WTC11 (cell line): ENCODE results near the gene KLHL26. TPM values are rescaled to one million over a fixed set of nuclear protein-coding genes. Genes with fewer than 3 reads are reported as not detected.
"Not testable (repeated sequence)": the region's sequence is repeated elsewhere in the genome, so short reads cannot be mapped to it uniquely, and the experiment has no call there.

ENCODE experiments used
- ATAC-seq: fragments of 200-7000 bp; cut with Tn5 transposase; 2 replicates; pipeline ENCODE4 v1.10.0; 2021; ENCODE audit warnings: mild to moderate bottlenecking, moderate library complexity
- CTCF ChIA-PET: fragments of 300-600 bp; sonication (Branson Sonifier 250); formaldehyde crosslinking; loops from one replicate; lab custom pipeline; 2021; ENCODE audit warnings: antibody characterized with exemption; lab: Charles Lee
- POLR2A ChIA-PET: fragments of 350-600 bp; sonication (Branson Sonifier 250); formaldehyde crosslinking; loops from one replicate; lab custom pipeline; 2021; ENCODE audit warnings: antibody characterized with exemption; lab: Charles Lee
- DNase-seq: peaks from one replicate; pipeline ENCODE4 v3.0.0; 2021; ENCODE audit warnings: low spot score
- H3K27ac Mint-ChIP-seq: 2 replicates; pipeline ENCODE4 v1.8.0; 2021; ENCODE audit warnings: mixed read lengths
- H3K27me3 Mint-ChIP-seq: 2 replicates; pipeline ENCODE4 v1.8.0; 2021; ENCODE audit warnings: low read depth, mild to moderate bottlenecking, moderate library complexity, mixed read lengths
- H3K36me3 Mint-ChIP-seq: 2 replicates; pipeline ENCODE4 v1.8.0; 2021; ENCODE audit warnings: mixed read lengths
- H3K4me1 Mint-ChIP-seq: 2 replicates; pipeline ENCODE4 v1.8.0; 2022; ENCODE audit warnings: mixed read lengths
- H3K4me3 Mint-ChIP-seq: 2 replicates; pipeline ENCODE4 v1.8.0; 2021; ENCODE audit warnings: mild to moderate bottlenecking, moderate library complexity, mixed read lengths
- H3K9me3 Mint-ChIP-seq: 2 replicates; pipeline ENCODE4 v1.8.0; 2021; ENCODE audit warnings: mixed read lengths
- CBFB ChIP-seq: sonication (generic); formaldehyde crosslinking; IDR thresholded peaks from 2 replicates; pipeline ENCODE4 v1.8.1; 2022; ENCODE audit warnings: mild to moderate bottlenecking, low read depth, missing genetic modification reagents
- CDX4 ChIP-seq: fragments of 250-450 bp; sonication (Bioruptor Pico); IDR thresholded peaks from 2 replicates; pipeline ENCODE4 v1.9.0; 2021; ENCODE audit warnings: moderate library complexity, mild to moderate bottlenecking, inconsistent platforms, borderline replicate concordance
- CREB1 ChIP-seq: sonication (generic); formaldehyde crosslinking; IDR thresholded peaks from 2 replicates; pipeline ENCODE4 v1.8.0; 2023; ENCODE audit warnings: mild to moderate bottlenecking, missing genetic modification reagents
- E2F5 ChIP-seq: sonication (generic); formaldehyde crosslinking; IDR thresholded peaks from 2 replicates; pipeline ENCODE4 v1.8.1; 2022; ENCODE audit warnings: mild to moderate bottlenecking, moderate library complexity, missing genetic modification reagents
- ELF4 ChIP-seq: sonication (generic); formaldehyde crosslinking; IDR thresholded peaks from 2 replicates; pipeline ENCODE4 v1.8.1; 2022; ENCODE audit warnings: low read depth, mild to moderate bottlenecking, moderate library complexity, missing genetic modification reagents
- EMX1 ChIP-seq: fragments of 250-450 bp; sonication (Bioruptor Pico); IDR thresholded peaks from 2 replicates; pipeline ENCODE4 v1.8.0; 2021; ENCODE audit warnings: mild to moderate bottlenecking
- ESRRA ChIP-seq: sonication (generic); formaldehyde crosslinking; IDR thresholded peaks from 2 replicates; pipeline ENCODE4 v1.8.1; 2022; ENCODE audit warnings: mild to moderate bottlenecking, missing genetic modification reagents, borderline replicate concordance
- FOXP4 ChIP-seq: sonication (generic); formaldehyde crosslinking; IDR thresholded peaks from 2 replicates; pipeline ENCODE4 v1.8.0; 2022; ENCODE audit warnings: mild to moderate bottlenecking, missing genetic modification reagents
- GTF2I ChIP-seq: fragments of 250-450 bp; sonication (Bioruptor Pico); conservative IDR thresholded peaks from 2 replicates; pipeline ENCODE4 v1.4.0; 2021; ENCODE audit warnings: mild to moderate bottlenecking
- IRF2 ChIP-seq: sonication (generic); formaldehyde crosslinking; IDR thresholded peaks from 2 replicates; pipeline ENCODE4 v1.8.0; 2022; ENCODE audit warnings: low read depth, missing genetic modification reagents, borderline replicate concordance
- NFE2L1 ChIP-seq: sonication (generic); formaldehyde crosslinking; IDR thresholded peaks from 2 replicates; pipeline ENCODE4 v1.8.1; 2023; ENCODE audit warnings: missing genetic modification reagents
- NR2C2 ChIP-seq: sonication (generic); formaldehyde crosslinking; IDR thresholded peaks from 2 replicates; pipeline ENCODE4 v1.8.0; 2022; ENCODE audit warnings: mild to moderate bottlenecking, missing genetic modification reagents
- USF2 ChIP-seq: sonication (generic); formaldehyde crosslinking; IDR thresholded peaks from 2 replicates; pipeline ENCODE4 v1.8.1; 2023; ENCODE audit warnings: mild to moderate bottlenecking, missing genetic modification reagents, moderate library complexity
- ZBTB21 ChIP-seq: sonication (generic); formaldehyde crosslinking; IDR thresholded peaks from 2 replicates; pipeline ENCODE4 v1.8.1; 2023; ENCODE audit warnings: mild to moderate bottlenecking, missing genetic modification reagents, borderline replicate concordance
- ZMAT4 ChIP-seq: fragments of 250-450 bp; sonication (Bioruptor Pico); IDR thresholded peaks from 2 replicates; pipeline ENCODE4 v1.9.0; 2021; ENCODE audit warnings: mild to moderate bottlenecking
- ZNF121 ChIP-seq: sonication (generic); formaldehyde crosslinking; IDR thresholded peaks from 2 replicates; pipeline ENCODE4 v1.8.0; 2023; ENCODE audit warnings: missing genetic modification reagents
- ZNF263 ChIP-seq: sonication (generic); formaldehyde crosslinking; IDR thresholded peaks from 2 replicates; pipeline ENCODE4 v1.8.1; 2022; ENCODE audit warnings: low read depth, mild to moderate bottlenecking, moderate library complexity, missing genetic modification reagents
- ZNF317 ChIP-seq: sonication (generic); formaldehyde crosslinking; IDR thresholded peaks from 2 replicates; pipeline ENCODE4 v1.8.1; 2023; ENCODE audit warnings: low read depth, mild to moderate bottlenecking, moderate library complexity, missing genetic modification reagents, borderline replicate concordance
- ZNF396 ChIP-seq: fragments of 250-450 bp; sonication (Bioruptor Pico); IDR thresholded peaks from 2 replicates; pipeline ENCODE4 v1.8.0; 2021; ENCODE audit warnings: mild to moderate bottlenecking, moderate library complexity, borderline replicate concordance
- ZNF416 ChIP-seq: fragments of 250-450 bp; sonication (Bioruptor Pico); IDR thresholded peaks from 2 replicates; pipeline ENCODE4 v1.9.0; 2021; ENCODE audit warnings: mild to moderate bottlenecking, inconsistent platforms
- ZNF512 ChIP-seq: sonication (generic); formaldehyde crosslinking; IDR thresholded peaks from 2 replicates; pipeline ENCODE4 v1.8.1; 2022; ENCODE audit warnings: missing genetic modification reagents, borderline replicate concordance
- total RNA-seq: library from RNA; stranded (reverse); gene quantifications from 3 replicates; pipeline ENCODE4 v1.2.3, GENCODE V29; 2021

KLHL26 gene
- total RNA-seq, 1 experiment from 2014 or later: 13.1 TPM

GRCh38 chr19:18600692-18601397 lies 36.0 kb upstream of the KLHL26 start:
- POLR2A ChIA-PET, CTCF ChIA-PET: not testable (repeated sequence)

GRCh38 chr19:18601875-18602274 lies 35.0 kb upstream of the KLHL26 start:
- ChIA-PET CTCF (no interaction called here), POLR2A (no interaction called here)
- H3K4me3 Mint-ChIP-seq: no peak overlapping the region
- H3K36me3 Mint-ChIP-seq: no peaks in the 10 kb centered on the region
- TF ChIP-seq EMX1 (CRISPR knock-in tag) (no peak), ZNF396 (CRISPR knock-in tag) (no peak), FOXP4 (no peak), ELF4 (no peak), CBFB (CRISPR knock-in tag) (no peak), ZNF263 (CRISPR knock-in tag) (no peak), ZNF317 (CRISPR knock-in tag) (no peak), IRF2 (CRISPR knock-in tag) (no peak), E2F5 (no peak), ZNF416 (no peak), CREB1 (CRISPR knock-in tag) (no peak), NR2C2 (CRISPR knock-in tag) (no peak), ESRRA (no peak), ZNF512 (CRISPR knock-in tag) (no peak)
- no peak overlapping the region for H3K27ac Mint-ChIP-seq
- ATAC-seq: no peak
- H3K27me3 Mint-ChIP-seq: peaks cover 68% of the 10 kb centered on the region
- H3K4me1 Mint-ChIP-seq: peaks cover 36% of the 10 kb centered on the region
- no peak for DNase-seq
- H3K9me3 Mint-ChIP-seq: no peaks in the 10 kb centered on the region

More at GRCh38 chr19:18600692-18601397, 36.0 kb upstream of the KLHL26 start:
- DNase-seq, H3K27ac Mint-ChIP-seq, H3K9me3 Mint-ChIP-seq, ATAC-seq, H3K36me3 Mint-ChIP-seq, H3K4me3 Mint-ChIP-seq: not testable (repeated sequence)
- H3K4me1 Mint-ChIP-seq: peaks cover 44% of the 10 kb centered on the region
- H3K27me3 Mint-ChIP-seq: peaks cover 66% of the 10 kb centered on the region
- 0 out of 2 replicates have a peak, but pooled peaks have one; percentile 43 for TF ChIP-seq ZNF121 (CRISPR knock-in tag)
- TF ChIP-seq, all 79 proteins: peak for 1; not testable (repeated sequence) for 78

- H3K9me3 Mint-ChIP-seq: no peaks in the 10 kb centered on the region
- peak; percentile 64 for DNase-seq
- POLR2A ChIA-PET: interaction anchor here (0.5 kb wide), 1 partner anchor 9 kb away, joined by 4 read pairs; no protein-coding TSS in a partner anchor
- H3K4me3 Mint-ChIP-seq: peak overlapping the region; percentile 58
- TF ChIP-seq ZMAT4 (CRISPR knock-in tag) (no peak), ZBTB21 (no peak), ZNF121 (CRISPR knock-in tag) (peak; percentile 54; the same call in 1 of the 2 replicates), CDX4 (CRISPR knock-in tag) (no peak), GTF2I (CRISPR knock-in tag) (peak; percentile 81), USF2 (CRISPR knock-in tag) (no peak), NFE2L1 (no peak)
- CTCF ChIA-PET: interaction anchor here (0.6 to 2.5 kb wide), 5 partner anchors 10 to 69 kb away, joined by 3 to 29 read pairs (median 7); partner anchors contain the start of gene REX1BD
- H3K27me3 Mint-ChIP-seq: peaks cover 83% of the 10 kb centered on the region
- no peaks in the 10 kb centered on the region for H3K36me3 Mint-ChIP-seq
- no peak overlapping the region for H3K27ac Mint-ChIP-seq
- peak; percentile 52 for ATAC-seq
- H3K4me1 Mint-ChIP-seq: peaks cover 34% of the 10 kb centered on the region
These were observed 33.4 kb upstream of the KLHL26 start for GRCh38 chr19:18603255-18603957.
